ENCODE measurements around the gene HOXB3.

Gene HOXB3

DNA sequence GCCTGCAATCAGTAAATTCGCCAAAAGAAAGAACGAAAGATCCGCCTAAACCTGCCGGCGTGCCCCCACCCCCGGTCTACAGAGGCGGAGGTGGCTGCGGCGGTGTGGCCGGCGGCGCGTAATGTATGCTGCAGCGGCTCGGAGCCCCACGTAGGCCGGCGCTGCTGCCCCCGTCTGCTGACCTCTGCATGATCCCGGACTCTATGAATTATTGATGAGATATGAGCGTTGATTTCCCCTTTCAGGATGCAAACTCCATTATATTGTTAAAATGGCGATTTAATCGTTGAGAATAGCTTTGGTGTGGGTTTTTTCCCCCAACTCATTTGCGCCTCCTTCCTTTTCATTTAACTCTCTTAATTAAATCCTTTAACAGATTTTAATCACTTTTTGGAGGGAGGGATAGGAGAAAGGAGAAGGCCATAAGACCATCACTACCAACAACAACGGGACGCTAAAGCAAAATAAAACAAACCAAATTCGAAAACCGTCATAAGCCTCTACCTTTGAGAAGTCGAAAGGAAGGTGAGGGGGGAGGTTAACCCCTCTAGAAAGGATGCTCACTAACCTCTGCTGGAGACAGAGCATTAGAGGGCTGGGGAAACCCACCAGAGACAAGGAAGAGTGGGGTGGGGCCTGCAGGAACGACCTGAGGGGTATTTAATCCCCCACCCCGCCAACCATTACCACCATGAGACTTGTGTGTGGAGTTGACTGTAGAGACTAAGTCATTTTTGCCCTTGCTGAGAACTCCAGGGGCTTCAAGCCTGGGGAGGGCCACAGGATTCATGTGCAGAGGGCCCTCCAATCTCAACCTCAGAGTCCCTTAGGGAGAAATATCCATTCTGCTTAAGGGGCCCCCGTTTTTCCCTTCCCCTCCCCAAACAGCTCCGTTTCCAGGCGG, 3.4 kb downstream of the HOXB3 start:
- no peak for DNase-seq (ENCODE audit: low read depth in 2 of 2)

DNA sequence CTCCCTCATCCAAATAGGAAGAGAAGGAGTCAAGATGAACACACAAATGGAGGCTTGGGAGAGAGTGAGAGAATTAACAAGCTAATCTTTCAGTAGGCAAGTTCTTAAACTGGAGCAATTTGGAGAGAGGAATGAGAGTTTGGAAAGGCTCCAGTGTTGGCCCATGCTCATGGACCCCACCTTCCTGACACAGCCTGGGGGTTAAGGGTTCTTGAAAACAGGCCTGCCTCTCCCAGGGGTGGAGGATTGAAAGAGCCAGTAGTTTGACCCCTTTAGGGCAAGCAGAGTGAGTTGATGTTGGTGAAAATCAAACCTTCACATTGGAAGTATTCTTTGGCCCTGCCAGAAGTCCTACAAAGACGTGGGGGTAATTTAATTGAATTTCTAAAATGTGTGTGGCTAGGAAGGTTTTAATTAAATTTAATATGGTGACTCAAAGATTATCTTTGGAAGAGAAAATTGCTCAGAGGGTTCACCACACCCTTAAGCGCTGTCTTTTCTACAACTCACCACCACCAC, 5.8 kb downstream of the HOXB3 start:
- DNase-seq (ENCODE audit: low read depth in 2 of 2): no peak

DNA sequence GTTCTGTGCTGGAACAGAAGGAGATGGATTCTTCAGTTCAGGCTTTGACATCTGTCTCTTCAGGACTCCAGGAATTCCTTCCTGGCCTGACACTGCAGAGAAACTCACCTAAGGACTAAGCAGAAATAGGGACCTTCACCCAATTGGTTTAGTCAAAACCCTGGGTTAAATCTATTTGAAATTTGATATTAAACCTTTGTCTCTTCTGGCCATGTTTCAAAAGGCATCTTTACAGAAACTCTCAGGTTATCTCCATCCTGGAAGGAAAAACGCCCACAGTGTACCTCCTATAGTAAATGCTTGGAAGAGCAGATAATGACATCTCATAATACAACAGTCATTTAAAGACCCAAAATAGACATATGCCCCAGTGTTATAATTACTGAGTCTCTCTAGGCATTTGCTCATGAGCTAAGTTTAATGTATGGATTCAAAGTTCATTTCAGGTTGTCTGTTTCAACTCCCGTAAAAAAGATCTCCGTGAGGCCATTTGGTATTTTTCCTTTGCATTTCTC, 6.3 kb downstream of the HOXB3 start:
- DNase-seq (ENCODE audit: low read depth in 2 of 2): no peak

DNA sequence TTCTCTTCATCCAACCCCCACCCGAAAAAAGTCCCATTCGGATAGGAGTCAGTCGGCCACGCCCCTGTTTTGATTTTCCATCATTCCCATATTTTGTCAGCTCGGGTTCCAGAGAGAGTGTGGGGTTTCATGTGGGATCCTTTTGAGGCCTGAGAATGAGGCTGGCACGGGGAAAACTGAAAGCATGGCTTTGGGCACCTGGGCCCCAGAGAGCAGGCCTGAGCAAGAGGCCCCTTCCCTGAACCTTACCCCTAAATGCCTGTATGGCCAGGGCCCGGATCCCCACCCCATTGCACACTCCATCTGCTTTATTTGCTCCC, 7.3 kb downstream of the HOXB3 start:
- no peak for DNase-seq (ENCODE audit: low read depth in 2 of 2)

DNA sequence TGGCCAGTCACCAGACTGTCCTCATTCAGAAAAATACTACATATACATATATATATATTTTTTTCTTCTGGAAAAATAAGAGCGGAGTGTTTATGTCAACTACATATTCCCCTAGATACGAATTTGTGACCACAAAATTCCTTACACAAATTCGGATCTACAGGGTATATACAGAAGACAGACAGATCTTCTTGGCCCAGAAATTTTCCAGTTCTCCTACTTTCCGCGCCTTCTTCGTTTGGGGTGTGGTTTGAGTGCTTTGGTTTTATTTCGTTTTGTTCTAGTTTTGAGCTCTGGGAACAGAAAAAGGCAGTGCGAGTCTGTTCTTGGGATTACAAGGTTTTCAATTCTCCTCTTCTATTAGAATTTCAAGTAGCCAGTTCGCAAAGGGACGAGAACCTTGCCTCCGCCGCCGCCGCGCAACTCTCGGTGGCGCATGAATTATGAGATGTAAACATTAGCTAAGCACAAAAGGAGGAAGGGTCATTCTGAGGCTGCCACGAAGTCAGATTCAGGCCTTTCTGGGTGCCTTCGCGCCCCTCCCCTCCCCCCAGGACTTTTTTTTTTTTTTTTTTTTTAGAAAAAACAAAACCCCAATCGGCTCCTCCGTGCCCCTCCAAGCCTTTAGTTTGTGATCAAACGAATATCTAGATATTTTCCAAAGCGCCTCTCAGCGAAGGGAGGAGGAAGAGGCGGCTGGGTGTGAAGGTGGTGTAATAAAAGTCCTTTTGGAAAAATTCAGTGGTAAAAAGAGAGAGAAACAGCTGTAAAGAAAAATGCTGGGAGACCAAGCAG, 10.1 kb downstream of the HOXB3 start:
- no peak for DNase-seq (ENCODE audit: low read depth in 2 of 2)

DNA sequence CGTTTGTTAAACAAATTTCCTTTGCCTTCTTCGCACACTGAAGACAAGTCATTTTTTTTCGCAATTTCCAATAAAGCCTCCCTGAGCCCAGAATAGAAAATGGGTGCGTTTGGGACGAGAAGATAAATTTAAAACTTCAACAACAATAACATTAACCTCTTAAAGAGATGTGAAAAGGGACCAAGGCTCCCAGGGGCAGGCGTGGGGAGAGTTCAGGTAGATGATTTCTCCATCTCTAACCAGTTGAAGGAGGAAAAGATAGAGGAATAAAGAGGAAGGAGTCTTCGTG, 10.6 kb downstream of the HOXB3 start:
- DNase-seq (ENCODE audit: low read depth in 2 of 2): no peak

DNA sequence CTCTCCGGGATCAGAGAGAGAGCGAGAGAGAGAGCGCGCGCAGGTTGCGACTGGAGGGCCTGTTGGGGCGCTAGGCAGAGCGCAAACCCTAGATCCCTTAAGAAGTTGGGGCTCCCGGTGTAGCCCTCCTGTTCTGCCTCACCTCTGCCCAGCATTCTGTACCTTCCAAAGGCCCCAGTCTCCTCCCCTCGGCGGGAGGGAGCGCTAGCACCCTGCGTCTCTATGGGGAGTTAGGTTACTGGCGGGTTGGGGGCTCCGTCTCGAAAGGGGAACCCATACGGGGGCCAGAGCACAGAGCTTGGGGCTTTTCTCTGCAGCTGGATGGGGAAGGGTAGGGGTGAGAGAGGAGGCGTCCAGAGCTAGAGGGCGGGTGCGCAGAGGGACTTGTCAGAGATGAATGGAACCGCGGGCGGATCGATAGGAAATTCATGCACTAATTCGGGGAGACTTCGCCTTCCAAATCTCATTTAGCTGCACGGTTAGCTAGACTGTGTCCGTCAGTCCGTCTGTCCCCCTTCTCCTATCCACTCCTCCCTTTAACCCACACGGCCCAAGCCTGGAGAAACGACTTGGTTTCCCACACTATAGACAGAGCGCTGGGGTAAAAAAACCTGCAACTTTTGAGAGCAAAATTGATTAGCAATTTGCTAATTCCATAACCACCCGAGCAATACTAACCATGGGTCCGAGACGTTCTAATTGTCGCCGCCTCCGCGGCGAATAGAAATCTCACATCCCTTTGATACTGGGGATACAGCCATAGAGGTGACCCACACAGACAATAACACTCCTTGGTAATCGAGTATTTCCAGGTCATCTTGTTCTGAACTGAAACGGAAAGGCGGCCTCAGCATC, 11.2 kb downstream of the HOXB3 start:
- no peak for DNase-seq (ENCODE audit: low read depth in 2 of 2)

DNA sequence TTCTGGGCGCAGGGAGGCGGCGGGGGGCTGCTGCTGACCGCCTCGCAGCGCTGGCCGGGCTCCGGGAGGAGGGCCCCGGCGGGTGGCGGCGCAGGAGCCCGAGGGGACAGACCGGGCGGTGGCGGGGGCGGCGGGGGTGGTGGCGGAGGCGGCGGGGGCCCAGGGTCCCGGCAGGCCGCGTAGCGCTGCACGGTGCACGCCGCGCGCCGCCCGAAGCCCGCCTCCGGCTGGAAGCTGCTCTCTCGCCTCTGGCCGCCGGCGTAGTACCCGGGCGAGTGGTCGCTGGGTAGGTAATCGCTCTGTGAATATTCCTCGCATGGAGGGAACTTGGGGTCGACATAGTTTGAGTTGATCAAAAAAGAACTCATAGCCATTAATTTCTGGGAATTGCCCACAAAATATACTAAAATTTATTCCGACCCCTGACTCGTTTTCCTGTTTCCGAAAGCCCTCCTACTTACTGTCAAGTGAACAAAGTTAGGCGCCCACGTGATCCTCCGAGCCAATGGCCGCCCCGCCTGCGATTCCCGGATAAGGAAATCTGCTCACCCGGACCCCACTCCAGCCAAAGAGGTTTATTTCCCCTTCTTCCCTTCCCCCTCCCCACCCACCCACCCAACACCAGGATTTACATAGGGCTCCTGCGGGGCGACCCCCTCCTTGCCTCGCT, 12.0 kb downstream of the HOXB3 start, which contains the start of gene HOXB4:
Gene HOXB4, minus strand, starts transcription at position 405 of the 670 bp plus-strand sequence. Its CDS starts 31 bp downstream, at position 374.
- peak in 1 of 2 donors; percentile 43 for DNase-seq (ENCODE audit: low read depth in 2 of 2)

DNA sequence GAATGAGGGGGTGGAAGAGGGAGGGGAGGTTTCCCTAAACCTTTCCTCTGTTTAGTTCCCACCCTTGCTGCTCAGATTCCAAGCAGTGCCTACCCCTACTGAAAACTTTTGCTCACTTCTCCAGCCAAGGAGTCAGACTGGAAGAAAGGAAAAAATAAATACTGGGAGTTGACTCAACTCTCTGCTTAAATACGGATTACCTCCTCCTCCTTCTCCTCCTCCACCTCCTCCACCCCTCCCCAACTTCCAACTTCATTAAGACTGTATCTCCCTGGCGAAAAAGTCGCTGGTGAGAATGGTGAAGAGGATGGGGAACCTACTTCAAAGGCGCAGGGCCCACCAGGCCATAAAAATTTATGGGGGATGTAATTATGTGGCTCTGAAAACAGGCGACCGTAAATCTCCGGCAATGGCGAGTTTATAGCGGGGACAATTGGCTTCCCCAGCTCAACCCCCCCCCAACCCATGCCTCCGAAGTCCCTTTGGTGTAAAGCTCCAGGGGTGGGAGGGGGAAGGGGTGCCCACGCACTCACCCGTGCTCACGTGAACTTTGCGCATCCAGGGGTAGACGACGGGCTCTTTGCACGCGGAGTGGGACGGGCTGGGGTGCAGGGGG, 12.6 kb downstream of the HOXB3 start:
- no peak for DNase-seq (ENCODE audit: low read depth in 2 of 2)

DNA sequence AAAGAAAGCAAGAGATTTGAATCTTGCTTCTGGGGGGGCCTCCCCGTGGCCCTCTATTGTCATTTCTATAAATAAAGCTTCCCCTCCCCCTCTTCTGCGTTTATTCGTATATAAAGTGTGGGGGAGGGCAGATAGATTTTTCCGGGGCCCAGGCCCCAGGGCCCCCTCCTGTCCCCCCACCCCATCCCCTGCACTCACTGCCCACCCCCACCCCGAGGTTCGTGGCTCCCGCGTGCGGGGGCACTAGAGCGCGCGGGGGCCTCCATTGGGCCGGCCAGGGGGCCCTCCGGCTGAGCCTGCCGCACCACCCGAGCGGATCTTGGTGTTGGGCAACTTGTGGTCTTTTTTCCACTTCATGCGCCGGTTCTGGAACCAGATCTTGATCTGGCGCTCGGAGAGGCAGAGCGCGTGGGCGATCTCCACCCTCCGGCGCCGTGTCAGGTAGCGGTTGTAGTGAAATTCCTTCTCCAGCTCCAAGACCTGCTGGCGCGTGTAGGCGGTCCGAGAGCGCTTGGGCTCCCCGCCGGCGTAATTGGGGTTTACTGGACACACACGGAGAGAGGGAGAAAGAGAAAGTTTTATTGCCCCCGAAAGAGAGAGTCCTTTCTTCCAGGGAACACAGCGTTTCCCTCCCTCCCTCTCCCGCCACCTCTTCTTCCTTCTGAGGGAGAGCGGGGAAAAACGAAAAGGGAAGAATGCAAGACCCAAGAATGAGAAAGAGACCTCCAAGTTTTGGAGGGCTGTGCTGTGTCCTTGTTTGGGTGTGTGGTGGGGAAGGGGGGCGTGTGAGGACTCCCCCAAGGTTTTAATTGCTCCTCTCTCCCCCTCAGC, 13.3 kb downstream of the HOXB3 start:
- no peak for DNase-seq (ENCODE audit: low read depth in 2 of 2)

DNA sequence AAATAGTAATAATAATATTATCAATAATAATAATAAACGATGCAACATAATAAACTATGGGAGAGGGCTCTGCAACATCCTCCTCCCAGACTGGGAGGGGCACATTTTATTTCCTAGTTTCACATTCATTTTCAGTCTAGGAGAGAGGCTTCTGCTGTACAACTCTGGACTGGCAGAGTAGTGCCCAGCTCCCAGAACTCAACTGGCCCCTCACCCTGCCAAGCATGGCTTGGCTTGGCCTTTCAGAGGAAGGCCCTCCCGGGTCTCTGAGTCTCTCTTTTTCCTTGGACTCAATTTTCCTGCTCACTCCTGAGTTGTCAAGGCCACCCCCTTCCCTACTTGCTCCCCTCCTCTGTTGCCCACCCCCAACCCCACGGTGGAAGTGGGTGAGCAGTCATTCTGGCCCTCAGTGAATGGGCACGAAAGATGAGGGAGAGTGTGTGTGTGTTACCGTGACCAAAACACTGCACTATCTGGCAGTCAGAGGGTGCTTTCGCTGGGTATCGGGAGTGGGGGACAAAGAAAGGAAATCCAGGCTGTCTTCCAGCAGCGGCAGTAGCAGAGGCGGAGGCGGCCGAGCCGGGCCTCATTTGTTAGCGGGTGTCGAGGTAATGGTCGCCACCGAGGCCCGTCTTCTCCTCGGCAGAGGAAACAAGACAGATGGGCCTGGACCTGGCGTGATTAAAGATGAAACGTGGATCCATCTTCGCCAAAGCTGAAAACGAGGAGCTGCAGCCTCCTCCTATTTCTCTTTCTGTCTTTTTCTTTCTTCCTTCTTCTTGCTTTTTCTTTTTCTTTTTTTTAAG, 14.2 kb downstream of the HOXB3 start:
- DNase-seq (ENCODE audit: low read depth in 2 of 2): no peak

DNA sequence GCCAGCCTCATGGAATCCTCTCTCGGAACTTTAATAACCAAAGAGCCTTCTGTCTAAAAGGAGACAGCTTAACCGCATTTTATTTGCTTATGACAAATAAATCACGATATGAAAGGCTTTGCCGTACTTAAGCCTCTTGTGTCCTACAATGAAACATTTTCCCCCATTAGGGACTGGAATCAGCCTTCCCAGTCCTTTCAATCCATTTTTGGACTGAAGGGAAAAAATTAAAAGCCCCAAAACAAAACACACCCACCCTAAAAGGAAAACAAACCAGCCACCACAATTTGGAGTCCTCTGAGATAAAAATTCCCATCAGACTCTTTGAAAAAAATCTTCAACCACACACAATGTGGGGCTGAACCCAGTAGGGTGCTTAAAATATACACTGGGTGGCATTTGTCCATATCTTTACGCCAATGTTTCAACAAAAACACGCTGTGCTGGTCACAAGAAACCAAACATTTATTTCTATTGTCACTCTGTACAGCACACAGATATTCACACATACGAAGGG, 14.9 kb downstream of the HOXB3 start:
- no peak for DNase-seq (ENCODE audit: low read depth in 2 of 2)

DNA sequence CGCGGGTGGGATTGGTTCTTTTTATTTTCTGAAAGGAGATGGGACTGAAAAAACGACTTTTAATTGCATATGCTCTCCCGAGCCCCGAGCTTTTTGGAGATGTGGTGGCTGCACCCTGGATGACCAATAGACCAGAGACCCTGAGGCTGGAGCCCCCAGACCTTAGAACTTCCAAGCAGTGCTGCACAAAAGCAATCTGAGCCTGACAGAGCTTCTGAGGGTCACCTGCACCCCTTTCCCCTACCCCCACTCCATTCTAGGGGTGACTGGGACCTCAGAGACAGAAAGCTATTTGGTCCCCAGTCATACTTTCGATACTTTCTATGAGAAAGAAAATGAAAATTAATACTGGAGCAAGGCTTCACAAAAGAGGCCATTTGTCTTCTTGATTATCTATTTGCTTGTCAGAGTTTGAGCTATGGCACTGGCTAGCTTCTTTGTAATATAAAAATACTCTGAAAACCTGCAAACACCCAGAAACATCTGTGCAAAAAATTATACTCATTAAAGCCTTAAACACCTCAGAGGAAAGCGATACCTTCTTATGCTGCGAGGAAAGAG, 15.5 kb downstream of the HOXB3 start:
- no peak for DNase-seq (ENCODE audit: low read depth in 2 of 2)

DNA sequence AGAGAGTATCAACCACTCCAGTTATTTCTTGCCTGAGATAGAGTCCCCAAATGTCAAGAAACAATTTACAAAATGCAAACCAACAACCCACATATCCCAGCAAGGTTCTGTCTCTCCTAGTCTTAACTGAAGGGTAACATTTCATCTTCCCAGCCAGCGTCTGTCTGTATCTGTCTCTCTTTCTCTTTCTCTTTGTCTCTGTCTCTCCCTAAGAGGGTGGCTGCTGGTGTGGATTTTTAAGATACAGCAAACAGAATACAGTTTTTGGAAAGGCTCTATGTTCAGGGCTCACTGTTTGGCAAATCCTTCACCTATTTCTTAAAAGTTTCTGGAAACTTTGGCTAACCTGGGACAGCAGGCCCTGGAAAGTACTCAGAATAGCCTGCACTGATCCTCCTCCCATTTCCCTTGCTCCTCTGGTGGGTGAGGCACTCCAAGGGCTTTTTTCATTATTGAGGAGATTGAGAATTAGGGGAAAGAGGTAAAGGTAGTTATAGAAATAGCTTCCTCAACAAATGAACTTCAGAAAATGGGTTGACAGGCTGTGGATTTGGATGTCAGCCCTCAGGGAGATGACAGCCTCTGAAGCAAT, 18.1 kb downstream of the HOXB3 start:
- no peak for DNase-seq (ENCODE audit: low read depth in 2 of 2)

DNA sequence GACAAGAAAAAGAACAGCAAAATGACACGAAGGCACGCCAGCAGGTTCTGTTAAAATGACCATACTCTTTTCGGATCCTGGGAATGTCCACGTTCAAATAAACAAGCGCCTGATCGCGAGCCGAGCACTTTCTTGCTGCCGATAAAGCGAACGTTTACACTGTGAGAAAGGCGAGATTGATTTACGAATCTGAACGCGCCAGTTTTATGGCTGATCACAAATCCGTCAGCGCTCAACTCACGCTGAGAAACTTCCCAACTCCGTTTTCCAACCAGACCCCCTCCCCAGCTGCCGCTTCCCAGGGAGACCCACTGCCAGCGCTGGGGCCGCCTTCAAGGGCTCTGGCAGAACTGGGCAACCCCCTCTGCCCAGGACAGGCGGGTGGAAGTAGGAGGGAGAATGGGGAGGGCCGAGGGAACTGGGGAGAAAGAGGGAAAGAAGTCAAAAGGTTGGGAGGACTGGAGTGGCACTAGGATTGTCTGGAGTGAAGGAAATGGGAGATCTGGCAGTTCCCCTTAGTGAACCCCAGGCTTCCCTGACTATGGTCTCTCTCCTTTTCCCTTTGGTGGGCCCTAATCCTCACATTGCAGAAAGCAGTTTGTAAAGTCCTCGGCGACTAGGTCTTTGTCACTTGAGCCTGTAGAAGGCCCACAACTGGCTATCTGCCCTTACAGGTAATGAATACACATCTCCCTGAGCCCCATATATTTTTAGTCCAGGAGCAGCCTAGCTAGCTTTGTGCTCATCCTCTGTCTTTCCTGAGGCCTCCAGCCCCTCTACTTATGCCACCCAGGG, 18.8 kb downstream of the HOXB3 start:
- no peak for DNase-seq (ENCODE audit: low read depth in 2 of 2)

DNA sequence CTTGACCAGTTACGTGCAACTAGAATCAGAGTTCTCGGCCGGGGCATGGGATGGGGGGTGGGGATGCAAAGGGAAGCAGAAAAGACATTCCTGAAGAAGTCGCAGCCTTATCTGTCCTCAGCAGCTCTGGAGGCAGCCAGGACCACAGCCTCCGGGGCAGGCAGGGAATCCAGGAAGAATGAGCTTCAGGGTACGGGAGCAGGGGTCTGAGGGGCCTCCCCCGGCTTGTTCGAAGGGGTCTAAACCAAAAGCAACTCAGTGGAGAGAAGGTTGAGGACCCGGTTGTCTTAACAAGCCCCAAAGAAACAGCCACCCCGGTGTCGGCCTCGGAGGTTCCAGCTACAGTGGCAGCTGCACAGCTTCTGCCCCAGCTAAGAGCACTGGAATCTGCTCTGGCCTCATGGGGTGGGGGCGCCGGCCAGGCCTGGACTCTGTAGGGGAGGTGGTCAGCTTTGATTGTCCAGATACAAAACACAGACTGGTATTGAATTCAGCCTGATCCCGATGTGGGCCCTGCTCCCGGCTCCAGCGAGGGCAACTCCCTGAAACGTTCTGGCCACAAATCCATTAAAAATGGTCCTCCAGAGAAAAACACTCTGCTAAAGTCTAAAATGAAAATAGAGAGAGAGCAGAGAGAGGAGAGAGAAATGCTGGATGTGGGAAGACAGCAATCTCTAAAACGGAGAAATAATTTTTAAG, 19.6 kb downstream of the HOXB3 start:
- no peak for DNase-seq (ENCODE audit: low read depth in 2 of 2)
